SU-DHL-6 (cell line): ENCODE data around the gene ST6GAL1.

Source experiments
- H2AFZ ChIP-seq: fragments of 200-600 bp; sonication (generic); 2 replicates; pipeline ENCODE4 v1.6.1; 2014; ENCODE audit warnings: low read depth, mild to moderate bottlenecking, moderate library complexity, mixed read lengths, antibody characterized with exemption, low read length; ENCODE audit not compliant: severe bottlenecking
- H3F3A ChIP-seq: fragments of 200-600 bp; shearing (Covaris generic); 2 replicates; pipeline ENCODE4 v1.6.0; 2016; ENCODE audit warnings: antibody characterized with exemption, mild to moderate bottlenecking; ENCODE audit not compliant: insufficient read depth
- H3K27ac ChIP-seq: fragments of 200-600 bp; sonication (generic); 2 replicates; pipeline ENCODE4 v1.5.1; 2016; ENCODE audit warnings: low read depth, mild to moderate bottlenecking, low read length, moderate library complexity, mixed read lengths
- H3K27me3 ChIP-seq: fragments of 200-600 bp; sonication (generic), shearing (Covaris generic); 2 replicates; pipeline ENCODE4 v1.6.0; 2014; ENCODE audit warnings: mild to moderate bottlenecking, low read length
- H3K36me3 ChIP-seq: fragments of 200-600 bp; sonication (generic); 2 replicates; pipeline ENCODE4 v1.6.1; 2014; ENCODE audit warnings: mild to moderate bottlenecking, low read length, mixed read lengths
- H3K4me2 ChIP-seq: fragments of 300-600, 200-600 bp; shearing (Covaris generic), sonication (generic); 2 replicates; pipeline ENCODE4 v1.6.0; 2014; ENCODE audit warnings: low read length, low read depth, mild to moderate bottlenecking; ENCODE audit not compliant: poor library complexity, severe bottlenecking
- H3K4me3 ChIP-seq: fragments of 200-600 bp; sonication (generic); 2 replicates; pipeline ENCODE4 v1.5.1; 2014; ENCODE audit warnings: antibody characterized with exemption, low read length, mild to moderate bottlenecking, mixed read lengths; ENCODE audit not compliant: insufficient read depth, poor library complexity, severe bottlenecking
- H3K79me2 ChIP-seq: fragments of 200-600 bp; sonication (generic); 2 replicates; pipeline ENCODE4 v1.6.1; 2014; ENCODE audit warnings: mild to moderate bottlenecking, low read length, moderate library complexity; ENCODE audit not compliant: insufficient read depth
- H3K9ac ChIP-seq: fragments of 200-600 bp; sonication (generic); 2 replicates; pipeline ENCODE4 v1.7.0; 2014; ENCODE audit warnings: mild to moderate bottlenecking, low read length
- H3K9me2 ChIP-seq: fragments of 200-600 bp; sonication (generic); replicated peaks from 2 replicates; pipeline ENCODE4 v1.6.1; 2014; ENCODE audit warnings: low read length; ENCODE audit not compliant: insufficient read depth
- H3K9me3 ChIP-seq: fragments of 200-600 bp; sonication (generic); 2 replicates; pipeline ENCODE4 v1.6.1; 2014; ENCODE audit warnings: low read length, mixed read lengths; ENCODE audit not compliant: insufficient read depth
- H4K20me1 ChIP-seq: fragments of 200-600 bp; sonication (generic); 2 replicates; pipeline ENCODE4 v1.6.1; 2014; ENCODE audit warnings: low read depth, mild to moderate bottlenecking, antibody characterized with exemption, low read length, moderate library complexity, mixed read lengths
- EZH2phosphoT487 ChIP-seq: fragments of 200-600 bp; sonication (generic), shearing (Covaris generic); conservative IDR thresholded peaks from 2 replicates; pipeline ENCODE4 v1.6.1; 2018; ENCODE audit warnings: mild to moderate bottlenecking, antibody characterized with exemption, low read length, moderate library complexity, mixed read lengths
- TF ChIP-seq, protein P1 (sequence below): fragments of 200-600 bp; sonication (generic); IDR thresholded peaks from one replicate; pipeline ENCODE4 v1.5.1; 2017; ENCODE audit warnings: antibody characterized with exemption, mild to moderate bottlenecking, low read length, moderate library complexity; ENCODE audit not compliant: insufficient read depth, poor library complexity, severe bottlenecking

Gene ST6GAL1

GRCh38 chr3:186939536-186939935 lies 9.2 kb downstream of the ST6GAL1 start:
- Histone ChIP-seq H4K20me1 (no peaks in the 10 kb centered on the region), H3K4me3 (no peak overlapping the region), H3K4me2 (no peak overlapping the region), H3K36me3 (peaks cover 26% of the 10 kb centered on the region; the same call in 1 of the 2 replicates), H3K9ac (no peak overlapping the region), H3K27ac (no peak overlapping the region), H3F3A (no peaks in the 10 kb centered on the region), H3K9me3 (no peaks in the 10 kb centered on the region), H3K27me3 (no peaks in the 10 kb centered on the region), H3K9me2 (no peaks in the 10 kb centered on the region), H3K79me2 (peaks cover 89% of the 10 kb centered on the region), H2AFZ (no peak overlapping the region)
- TF ChIP-seq, protein P1, sequence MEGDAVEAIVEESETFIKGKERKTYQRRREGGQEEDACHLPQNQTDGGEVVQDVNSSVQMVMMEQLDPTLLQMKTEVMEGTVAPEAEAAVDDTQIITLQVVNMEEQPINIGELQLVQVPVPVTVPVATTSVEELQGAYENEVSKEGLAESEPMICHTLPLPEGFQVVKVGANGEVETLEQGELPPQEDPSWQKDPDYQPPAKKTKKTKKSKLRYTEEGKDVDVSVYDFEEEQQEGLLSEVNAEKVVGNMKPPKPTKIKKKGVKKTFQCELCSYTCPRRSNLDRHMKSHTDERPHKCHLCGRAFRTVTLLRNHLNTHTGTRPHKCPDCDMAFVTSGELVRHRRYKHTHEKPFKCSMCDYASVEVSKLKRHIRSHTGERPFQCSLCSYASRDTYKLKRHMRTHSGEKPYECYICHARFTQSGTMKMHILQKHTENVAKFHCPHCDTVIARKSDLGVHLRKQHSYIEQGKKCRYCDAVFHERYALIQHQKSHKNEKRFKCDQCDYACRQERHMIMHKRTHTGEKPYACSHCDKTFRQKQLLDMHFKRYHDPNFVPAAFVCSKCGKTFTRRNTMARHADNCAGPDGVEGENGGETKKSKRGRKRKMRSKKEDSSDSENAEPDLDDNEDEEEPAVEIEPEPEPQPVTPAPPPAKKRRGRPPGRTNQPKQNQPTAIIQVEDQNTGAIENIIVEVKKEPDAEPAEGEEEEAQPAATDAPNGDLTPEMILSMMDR: no peak
- no peak for TF ChIP-seq EZH2phosphoT487

- Histone ChIP-seq H3K4me2 (no peak overlapping the region), H3K9me3 (no peaks in the 10 kb centered on the region), H3K27me3 (no peaks in the 10 kb centered on the region), H2AFZ (no peak overlapping the region), H3K9ac (no peak overlapping the region), H3K9me2 (no peaks in the 10 kb centered on the region), H3F3A (no peaks in the 10 kb centered on the region), H4K20me1 (no peaks in the 10 kb centered on the region), H3K36me3 (0 out of 2 replicates have a peak, but pooled peaks cover 16% of the 10 kb centered on the region), H3K79me2 (peaks cover 86% of the 10 kb centered on the region), H3K4me3 (no peak overlapping the region), H3K27ac (no peak overlapping the region)
- TF ChIP-seq EZH2phosphoT487: no peak
- TF ChIP-seq, protein P1: no peak
These were observed 10.6 kb downstream of the ST6GAL1 start for GRCh38 chr3:186940967-186941366.

GRCh38 chr3:186942168-186942567 lies 11.8 kb downstream of the ST6GAL1 start:
- Histone ChIP-seq H3K4me2 (no peak overlapping the region), H3K9me2 (no peaks in the 10 kb centered on the region), H3K9me3 (no peaks in the 10 kb centered on the region), H4K20me1 (no peaks in the 10 kb centered on the region), H3K27ac (no peak overlapping the region), H3K4me3 (no peak overlapping the region), H3K79me2 (peaks cover 82% of the 10 kb centered on the region), H3K36me3 (0 out of 2 replicates have a peak, but pooled peaks cover 11% of the 10 kb centered on the region), H3K27me3 (no peaks in the 10 kb centered on the region), H3K9ac (no peak overlapping the region), H2AFZ (no peak overlapping the region), H3F3A (no peaks in the 10 kb centered on the region; the same call in 1 of the 2 replicates)
- no peak for TF ChIP-seq EZH2phosphoT487
- TF ChIP-seq, protein P1: no peak
